ENCODE data around the gene OR1K1. TPM values are rescaled to one million over a fixed set of nuclear protein-coding genes. Genes with fewer than 3 reads are reported as not detected.

Gene OR1K1
- not detected for total RNA-seq

DNA sequence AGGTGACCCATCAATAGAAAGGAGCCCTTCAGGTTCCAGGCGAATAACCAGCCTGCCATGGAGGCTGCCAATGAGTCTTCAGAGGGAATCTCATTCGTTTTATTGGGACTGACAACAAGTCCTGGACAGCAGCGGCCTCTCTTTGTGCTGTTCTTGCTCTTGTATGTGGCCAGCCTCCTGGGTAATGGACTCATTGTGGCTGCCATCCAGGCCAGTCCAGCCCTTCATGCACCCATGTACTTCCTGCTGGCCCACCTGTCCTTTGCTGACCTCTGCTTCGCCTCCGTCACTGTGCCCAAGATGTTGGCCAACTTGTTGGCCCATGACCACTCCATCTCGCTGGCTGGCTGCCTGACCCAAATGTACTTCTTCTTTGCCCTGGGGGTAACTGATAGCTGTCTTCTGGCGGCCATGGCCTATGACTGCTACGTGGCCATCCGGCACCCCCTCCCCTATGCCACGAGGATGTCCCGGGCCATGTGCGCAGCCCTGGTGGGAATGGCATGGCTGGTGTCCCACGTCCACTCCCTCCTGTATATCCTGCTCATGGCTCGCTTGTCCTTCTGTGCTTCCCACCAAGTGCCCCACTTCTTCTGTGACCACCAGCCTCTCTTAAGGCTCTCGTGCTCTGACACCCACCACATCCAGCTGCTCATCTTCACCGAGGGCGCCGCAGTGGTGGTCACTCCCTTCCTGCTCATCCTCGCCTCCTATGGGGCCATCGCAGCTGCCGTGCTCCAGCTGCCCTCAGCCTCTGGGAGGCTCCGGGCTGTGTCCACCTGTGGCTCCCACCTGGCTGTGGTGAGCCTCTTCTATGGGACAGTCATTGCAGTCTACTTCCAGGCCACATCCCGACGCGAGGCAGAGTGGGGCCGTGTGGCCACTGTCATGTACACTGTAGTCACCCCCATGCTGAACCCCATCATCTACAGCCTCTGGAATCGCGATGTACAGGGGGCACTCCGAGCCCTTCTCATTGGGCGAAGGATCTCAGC is at the start of gene OR1K1:
Gene OR1K1, plus strand, starts transcription at position 58 of the 995 bp plus-strand sequence. Its CDS starts 0 bp downstream, at position 58.
- 94% methylated on average over 26 to 27 of the region's 30 CpGs for WGBS, 2 donors
- Histone ChIP-seq H3K27me3 (no peaks in the 10 kb centered on the region), H3K27ac (no peak within 1 kb of the TSS), H3K9me3 (no peaks in the 10 kb centered on the region), H3K4me3 (replicated peaks in 1 of 3) (no peak within 1 kb of the TSS), H3K36me3 (no peaks in the 10 kb centered on the region), H3K4me1 (no peaks in the 10 kb centered on the region)
- no peak for DNase-seq
- TF ChIP-seq CTCF (IDR thresholded peaks at IDR 0.05) (no peak), POLR2A (IDR thresholded peaks at IDR 0.05) (no peak)
- intact Hi-C loops (cut with DNase I) = no loop called here

DNA sequence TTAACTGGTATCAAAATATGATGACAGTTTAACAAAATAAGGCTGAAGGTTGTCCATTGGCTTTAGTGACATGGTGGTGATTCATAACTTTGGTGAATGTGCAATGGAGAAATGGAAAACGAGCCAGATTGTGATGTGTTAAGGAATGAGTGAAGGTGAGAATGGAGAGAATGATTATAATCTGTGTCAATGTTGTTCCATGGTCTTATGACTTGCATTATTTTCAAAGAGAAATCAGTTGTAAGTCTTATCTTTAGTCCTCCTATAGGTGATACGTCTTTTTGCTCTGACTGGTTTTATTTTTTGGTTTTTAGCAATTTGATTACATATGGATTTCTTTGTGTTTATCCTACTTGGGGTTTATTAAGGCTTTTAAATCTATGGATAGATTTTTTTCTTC is 45.1 kb upstream of the OR1K1 start:
- WGBS, 2 donors = 36 to 37% methylated on average over 2 of the region's 2 CpGs
- intact Hi-C loops (cut with DNase I) = no loop called here
- DNase-seq = no peak
- no peaks in the 10 kb centered on the region for H3K36me3 ChIP-seq
- H3K4me1 ChIP-seq = no peaks in the 10 kb centered on the region
- no peaks in the 10 kb centered on the region for H3K9me3 ChIP-seq
- H3K27ac ChIP-seq = no peak overlapping the region
- no peak overlapping the region for H3K4me3 ChIP-seq (replicated peaks in 1 of 3)
- no peaks in the 10 kb centered on the region for H3K27me3 ChIP-seq
- TF ChIP-seq POLR2A (IDR thresholded peaks at IDR 0.05) (no peak), CTCF (IDR thresholded peaks at IDR 0.05) (no peak)

GRCh38 chr9:122767817-122768216 is 32.1 kb upstream of the OR1K1 start:
- WGBS, 2 donors = 54 to 83% methylated on average over 2 to 3 of the region's 4 CpGs
- H3K9me3 ChIP-seq = no peaks in the 10 kb centered on the region
- no peak for DNase-seq
- no peaks in the 10 kb centered on the region for H3K4me1 ChIP-seq
- intact Hi-C loops (cut with DNase I) = no loop called here
- no peak for TF ChIP-seq POLR2A (IDR thresholded peaks at IDR 0.05)
- TF ChIP-seq CTCF (IDR thresholded peaks at IDR 0.05) = no peak
- H3K27me3 ChIP-seq = no peaks in the 10 kb centered on the region
- H3K27ac ChIP-seq = no peak overlapping the region
- no peaks in the 10 kb centered on the region for H3K36me3 ChIP-seq
- no peak overlapping the region for H3K4me3 ChIP-seq (replicated peaks in 1 of 3)

- H3K36me3 ChIP-seq = no peaks in the 10 kb centered on the region
- H3K9me3 ChIP-seq = no peaks in the 10 kb centered on the region
- TF ChIP-seq POLR2A (IDR thresholded peaks at IDR 0.05) (no peak), CTCF (IDR thresholded peaks at IDR 0.05) (no peak)
- H3K27ac ChIP-seq = no peak overlapping the region
- no peak for DNase-seq
- intact Hi-C loops (cut with DNase I) = no loop called here
- WGBS, 2 donors = 87 to 89% methylated on average over 8 of the region's 8 CpGs
- H3K4me1 ChIP-seq = no peaks in the 10 kb centered on the region
- no peaks in the 10 kb centered on the region for H3K27me3 ChIP-seq
- no peak overlapping the region for H3K4me3 ChIP-seq (replicated peaks in 1 of 3)
Measured at GRCh38 chr9:122777052-122777451, 22.9 kb upstream of the OR1K1 start.

DNA sequence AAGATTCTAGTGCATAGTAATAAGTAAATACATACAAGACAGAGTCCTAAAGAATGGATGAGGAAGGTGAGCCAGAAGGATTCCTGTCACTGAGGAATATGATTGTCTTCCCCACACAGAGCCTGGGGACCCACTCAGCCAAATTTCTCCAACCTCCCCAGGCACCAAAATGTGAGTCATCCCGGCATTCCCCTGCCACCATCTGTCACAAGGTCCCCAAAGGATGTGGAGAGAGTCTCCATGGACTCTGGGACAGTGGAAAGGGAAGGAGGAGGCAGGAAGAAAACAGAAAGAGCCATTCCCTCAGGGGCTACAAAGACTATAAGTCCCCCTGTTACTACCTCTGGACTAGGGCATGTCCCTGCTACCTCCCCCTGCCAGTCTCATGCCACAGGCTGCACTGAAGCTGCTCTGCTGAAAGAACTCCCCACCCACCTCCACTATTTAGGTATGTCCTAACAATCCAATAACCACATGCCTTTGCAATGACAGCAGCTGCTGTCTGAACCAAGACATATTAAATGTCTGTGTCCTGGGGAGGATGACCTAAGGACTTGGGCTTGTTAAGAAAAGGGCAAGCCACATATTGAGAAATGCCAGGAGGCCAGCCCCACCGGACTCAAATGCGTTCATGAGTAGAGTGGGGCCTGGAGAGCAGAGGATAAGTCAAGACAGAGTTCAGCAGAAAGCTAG is 21.8 kb upstream of the OR1K1 start:
- no peaks in the 10 kb centered on the region for H3K9me3 ChIP-seq
- intact Hi-C loops (cut with DNase I) = no loop called here
- DNase-seq = no peak
- H3K27me3 ChIP-seq = no peaks in the 10 kb centered on the region
- TF ChIP-seq POLR2A (IDR thresholded peaks at IDR 0.05) = no peak
- TF ChIP-seq CTCF (IDR thresholded peaks at IDR 0.05) = no peak
- H3K36me3 ChIP-seq = no peaks in the 10 kb centered on the region
- no peaks in the 10 kb centered on the region for H3K4me1 ChIP-seq
- WGBS, 2 donors = 63 to 73% methylated on average over 3 of the region's 3 CpGs
- H3K4me3 ChIP-seq (replicated peaks in 1 of 3) = no peak overlapping the region
- H3K27ac ChIP-seq = no peak overlapping the region
